Keratinocyte (primary cell): ENCODE results near the gene NAALADL2.

ENCODE experiments used
- EZH2 ChIP-seq: IDR thresholded peaks from one replicate; pipeline ENCODE4 v1.6.1; 2012; ENCODE audit warnings: inconsistent platforms, mild to moderate bottlenecking, low read length, moderate library complexity
- TF ChIP-seq, protein P1 (sequence below), 3 experiments: IDR thresholded peaks in 1 of 3; conservative IDR thresholded peaks in 1 of 3; optimal IDR thresholded peaks in 1 of 3; 2 replicates in 2 of 3; 3 replicates in 1 of 3; pipeline versions ENCODE3 to v1.5.1; 2011; ENCODE audit warnings: low read length in 3 of 3, mild to moderate bottlenecking in 3 of 3, moderate library complexity in 2 of 3, control low read depth in 1 of 3, inconsistent platforms in 1 of 3; ENCODE audit not compliant: insufficient read depth in 2 of 3; ENCODE audit errors: extremely low read depth in 1 of 3

DNA sequence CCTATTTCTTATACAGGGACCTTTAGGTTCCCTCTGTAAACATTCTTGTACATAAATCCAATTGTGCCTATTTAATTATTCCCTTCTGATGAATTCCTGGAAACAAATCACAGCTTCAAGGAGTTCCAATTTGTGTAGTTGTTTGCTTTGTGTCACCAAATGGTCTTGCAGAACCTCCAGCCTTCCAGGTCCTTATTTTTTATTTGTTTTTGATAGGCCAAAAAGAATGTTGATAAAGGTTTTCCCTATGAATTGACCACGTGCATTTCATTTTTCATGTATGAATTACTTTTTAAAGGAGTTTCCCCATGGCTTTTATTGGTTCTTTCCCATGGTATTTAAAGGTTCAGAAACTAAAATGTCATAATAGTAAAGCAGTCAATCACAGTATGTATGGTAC, 243.0 kb downstream of the NAALADL2 start:
- no peak for TF ChIP-seq EZH2
- TF ChIP-seq, protein P1, sequence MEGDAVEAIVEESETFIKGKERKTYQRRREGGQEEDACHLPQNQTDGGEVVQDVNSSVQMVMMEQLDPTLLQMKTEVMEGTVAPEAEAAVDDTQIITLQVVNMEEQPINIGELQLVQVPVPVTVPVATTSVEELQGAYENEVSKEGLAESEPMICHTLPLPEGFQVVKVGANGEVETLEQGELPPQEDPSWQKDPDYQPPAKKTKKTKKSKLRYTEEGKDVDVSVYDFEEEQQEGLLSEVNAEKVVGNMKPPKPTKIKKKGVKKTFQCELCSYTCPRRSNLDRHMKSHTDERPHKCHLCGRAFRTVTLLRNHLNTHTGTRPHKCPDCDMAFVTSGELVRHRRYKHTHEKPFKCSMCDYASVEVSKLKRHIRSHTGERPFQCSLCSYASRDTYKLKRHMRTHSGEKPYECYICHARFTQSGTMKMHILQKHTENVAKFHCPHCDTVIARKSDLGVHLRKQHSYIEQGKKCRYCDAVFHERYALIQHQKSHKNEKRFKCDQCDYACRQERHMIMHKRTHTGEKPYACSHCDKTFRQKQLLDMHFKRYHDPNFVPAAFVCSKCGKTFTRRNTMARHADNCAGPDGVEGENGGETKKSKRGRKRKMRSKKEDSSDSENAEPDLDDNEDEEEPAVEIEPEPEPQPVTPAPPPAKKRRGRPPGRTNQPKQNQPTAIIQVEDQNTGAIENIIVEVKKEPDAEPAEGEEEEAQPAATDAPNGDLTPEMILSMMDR (optimal IDR thresholded peaks at IDR 0.05 in 1 of 3, IDR thresholded peaks at IDR 0.05 in 1 of 3, conservative IDR thresholded peaks at IDR 0.05 in 1 of 3; ENCODE audit: extremely low read depth in 1 of 3, insufficient read depth in 2 of 3, low read length in 3 of 3): no peak
